Measurements from ENCODE around the gene ESRRG.
"Not testable (repeated sequence)": the region's sequence is repeated elsewhere in the genome, so short reads cannot be mapped to it uniquely, and the experiment has no call there.

The ESRRG gene

GRCh38 chr1:216723274-216723780, at the start of gene ESRRG:
ESRRG (minus strand) TSS chr1:216723429; CDS start chr1:216723299, 130 bp downstream.
- DNase-seq: no peak

- no peak for DNase-seq
Measured at GRCh38 chr1:216771922-216772321, 48.7 kb upstream of the ESRRG start.

- no peak for DNase-seq
Measured at GRCh38 chr1:216766633-216767327, 43.6 kb upstream of the ESRRG start.

- DNase-seq: no peak
Measured at GRCh38 chr1:216765346-216766300, 42.4 kb upstream of the ESRRG start.

GRCh38 chr1:216758161-216758560, 34.9 kb upstream of the ESRRG start:
- DNase-seq: no peak

- DNase-seq: no peak
Measured at GRCh38 chr1:216757110-216757509, 33.9 kb upstream of the ESRRG start.

GRCh38 chr1:216750961-216751360, 27.7 kb upstream of the ESRRG start:
- no peak for DNase-seq

- DNase-seq: no peak
Measured at GRCh38 chr1:216750031-216750627, 26.9 kb upstream of the ESRRG start.

GRCh38 chr1:216749232-216749631, 26.0 kb upstream of the ESRRG start:
- no peak for DNase-seq

GRCh38 chr1:216742625-216743024, 19.4 kb upstream of the ESRRG start:
- no peak for DNase-seq

GRCh38 chr1:216740331-216740730, 17.1 kb upstream of the ESRRG start:
- no peak for DNase-seq

- no peak for DNase-seq
Measured at GRCh38 chr1:216739793-216740192, 16.6 kb upstream of the ESRRG start.

- no peak for DNase-seq
Measured at GRCh38 chr1:216732121-216732520, 8.9 kb upstream of the ESRRG start.

- DNase-seq: no peak
Measured at GRCh38 chr1:216731562-216731961, 8.3 kb upstream of the ESRRG start.

GRCh38 chr1:216726435-216726834, 3.2 kb upstream of the ESRRG start:
- no peak for DNase-seq

GRCh38 chr1:216722821-216723220, 408 bp downstream of the ESRRG start:
- DNase-seq: no peak

GRCh38 chr1:216721863-216722262, 1.4 kb downstream of the ESRRG start:
- DNase-seq: no peak

GRCh38 chr1:216721062-216721461, 2.2 kb downstream of the ESRRG start:
- DNase-seq: no peak

- DNase-seq: no peak
Measured at GRCh38 chr1:216711712-216712111, 11.5 kb downstream of the ESRRG start.

GRCh38 chr1:216710598-216711333, 12.5 kb downstream of the ESRRG start:
- no peak for DNase-seq

GRCh38 chr1:216710055-216710454, 13.2 kb downstream of the ESRRG start:
- DNase-seq: no peak

- DNase-seq: no peak
Measured at GRCh38 chr1:216705676-216706075, 17.6 kb downstream of the ESRRG start.

GRCh38 chr1:216704065-216704464, 19.2 kb downstream of the ESRRG start:
- not testable (repeated sequence) for DNase-seq

Data from CD4-positive, alpha-beta T cell treated with Interleukin-1 beta for 1 hour (primary cell).